ENCODE data around the gene EPC1. TPM values are rescaled to one million over a fixed set of nuclear protein-coding genes. Genes with fewer than 3 reads are reported as not detected.

Gene EPC1
- total RNA-seq, 1 donor from 2014 or later = 51.0 TPM

DNA sequence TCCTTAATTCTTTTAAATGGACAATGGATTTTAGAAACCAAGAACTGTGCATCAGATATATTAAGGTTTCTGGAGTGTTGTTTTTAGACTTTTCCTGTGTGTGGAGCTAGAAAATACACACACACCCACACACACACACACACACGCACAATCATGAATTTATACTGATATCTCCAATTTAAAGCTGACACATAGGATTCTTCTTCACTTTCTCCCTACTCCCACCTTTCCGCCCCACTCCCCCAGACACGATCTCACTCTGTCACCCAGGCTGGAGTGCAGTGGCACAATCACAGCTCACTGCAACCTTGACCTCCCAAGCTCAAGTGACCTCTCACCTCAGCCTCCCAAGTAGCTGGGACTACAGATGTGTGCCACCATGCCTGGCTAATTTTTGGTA, 100.3 kb downstream of the EPC1 start:
- DNase-seq = no peak
- Mint-ChIP-seq H3K9me3 (ENCODE audit: unreplicated experiment) (no peaks in the 10 kb centered on the region), H3K27ac (ENCODE audit: unreplicated experiment) (no peak overlapping the region), H3K36me3 (ENCODE audit: unreplicated experiment) (no peaks in the 10 kb centered on the region), H3K27me3 (ENCODE audit: unreplicated experiment) (peaks cover 2% of the 10 kb centered on the region), H3K4me1 (ENCODE audit: low read depth, unreplicated experiment) (peaks cover 3% of the 10 kb centered on the region), H3K4me3 (ENCODE audit: unreplicated experiment) (no peak overlapping the region)
- TF ChIP-seq, protein P1, sequence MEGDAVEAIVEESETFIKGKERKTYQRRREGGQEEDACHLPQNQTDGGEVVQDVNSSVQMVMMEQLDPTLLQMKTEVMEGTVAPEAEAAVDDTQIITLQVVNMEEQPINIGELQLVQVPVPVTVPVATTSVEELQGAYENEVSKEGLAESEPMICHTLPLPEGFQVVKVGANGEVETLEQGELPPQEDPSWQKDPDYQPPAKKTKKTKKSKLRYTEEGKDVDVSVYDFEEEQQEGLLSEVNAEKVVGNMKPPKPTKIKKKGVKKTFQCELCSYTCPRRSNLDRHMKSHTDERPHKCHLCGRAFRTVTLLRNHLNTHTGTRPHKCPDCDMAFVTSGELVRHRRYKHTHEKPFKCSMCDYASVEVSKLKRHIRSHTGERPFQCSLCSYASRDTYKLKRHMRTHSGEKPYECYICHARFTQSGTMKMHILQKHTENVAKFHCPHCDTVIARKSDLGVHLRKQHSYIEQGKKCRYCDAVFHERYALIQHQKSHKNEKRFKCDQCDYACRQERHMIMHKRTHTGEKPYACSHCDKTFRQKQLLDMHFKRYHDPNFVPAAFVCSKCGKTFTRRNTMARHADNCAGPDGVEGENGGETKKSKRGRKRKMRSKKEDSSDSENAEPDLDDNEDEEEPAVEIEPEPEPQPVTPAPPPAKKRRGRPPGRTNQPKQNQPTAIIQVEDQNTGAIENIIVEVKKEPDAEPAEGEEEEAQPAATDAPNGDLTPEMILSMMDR (IDR thresholded peaks at IDR 0.05; ENCODE audit: partially characterized antibody, unreplicated experiment) = no peak

DNA sequence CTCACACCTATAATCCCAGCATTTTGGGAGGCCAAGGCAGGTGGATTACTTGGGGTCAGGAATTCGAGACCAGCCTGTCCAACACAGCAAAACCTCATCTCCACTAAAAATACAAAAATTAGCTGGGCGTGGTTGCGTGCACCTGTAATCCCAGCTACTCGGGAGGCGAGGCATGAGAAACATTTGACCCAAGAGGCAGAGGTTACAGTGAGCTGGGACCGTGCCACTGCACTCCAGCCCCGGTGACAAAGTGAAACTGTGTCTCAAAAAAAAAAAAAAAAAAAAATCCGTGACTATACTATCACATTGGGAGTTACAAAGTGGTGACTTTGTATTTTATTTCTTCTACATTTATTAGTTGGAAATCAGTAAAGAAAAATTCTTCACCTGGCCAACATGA, 101.2 kb downstream of the EPC1 start:
- no peak overlapping the region for H3K27ac Mint-ChIP-seq (ENCODE audit: unreplicated experiment)
- no peak for DNase-seq
- H3K4me1 Mint-ChIP-seq (ENCODE audit: low read depth, unreplicated experiment) = peaks cover 3% of the 10 kb centered on the region
- no peaks in the 10 kb centered on the region for H3K36me3 Mint-ChIP-seq (ENCODE audit: unreplicated experiment)
- no peak overlapping the region for H3K4me3 Mint-ChIP-seq (ENCODE audit: unreplicated experiment)
- TF ChIP-seq, protein P1 (IDR thresholded peaks at IDR 0.05; ENCODE audit: partially characterized antibody, unreplicated experiment) = no peak
- peaks cover 2% of the 10 kb centered on the region for H3K27me3 Mint-ChIP-seq (ENCODE audit: unreplicated experiment)
- H3K9me3 Mint-ChIP-seq (ENCODE audit: unreplicated experiment) = no peaks in the 10 kb centered on the region

DNA sequence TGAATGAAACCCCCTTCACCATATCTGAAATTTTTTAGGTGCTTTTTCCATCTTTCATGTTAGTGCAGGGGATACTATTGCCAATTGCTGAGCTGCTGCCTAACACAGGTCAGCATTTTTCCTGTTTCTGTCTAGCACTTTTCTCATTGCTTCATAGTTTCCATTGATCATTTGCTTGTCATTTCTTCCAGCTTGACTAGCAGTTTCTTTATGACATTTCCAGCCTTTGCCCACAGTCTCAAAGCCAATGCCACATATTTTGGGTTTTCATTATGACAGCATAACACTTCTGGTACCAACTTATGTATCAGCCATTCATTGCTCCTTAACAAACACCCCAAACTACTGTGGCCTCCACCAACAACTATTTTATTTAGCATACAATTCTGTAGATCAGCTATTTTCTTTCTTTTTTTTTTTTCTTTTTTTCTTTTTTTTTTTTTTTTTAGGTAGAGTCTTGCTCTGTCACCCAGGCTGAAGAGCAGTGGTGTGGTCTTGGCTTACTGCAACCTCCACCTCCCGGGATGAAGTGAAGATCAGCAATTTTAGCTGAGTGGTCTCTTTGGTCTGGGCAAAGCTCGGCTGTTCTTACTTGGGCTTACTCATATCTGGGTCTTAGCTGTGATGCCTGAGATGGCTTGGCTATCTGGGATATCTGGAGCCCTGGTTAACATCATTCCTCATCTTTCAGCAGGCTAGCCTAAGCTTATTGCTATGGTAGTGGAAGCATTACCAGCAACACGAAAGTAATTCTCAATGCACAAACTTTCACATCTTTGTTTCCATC, 102.3 kb downstream of the EPC1 start:
- Mint-ChIP-seq H3K36me3 (ENCODE audit: unreplicated experiment) (no peaks in the 10 kb centered on the region), H3K27ac (ENCODE audit: unreplicated experiment) (no peak overlapping the region), H3K27me3 (ENCODE audit: unreplicated experiment) (no peaks in the 10 kb centered on the region), H3K9me3 (ENCODE audit: unreplicated experiment) (no peaks in the 10 kb centered on the region), H3K4me1 (ENCODE audit: low read depth, unreplicated experiment) (peaks cover 3% of the 10 kb centered on the region), H3K4me3 (ENCODE audit: unreplicated experiment) (no peak overlapping the region)
- DNase-seq = no peak
- TF ChIP-seq, protein P1 (IDR thresholded peaks at IDR 0.05; ENCODE audit: partially characterized antibody, unreplicated experiment) = no peak

DNA sequence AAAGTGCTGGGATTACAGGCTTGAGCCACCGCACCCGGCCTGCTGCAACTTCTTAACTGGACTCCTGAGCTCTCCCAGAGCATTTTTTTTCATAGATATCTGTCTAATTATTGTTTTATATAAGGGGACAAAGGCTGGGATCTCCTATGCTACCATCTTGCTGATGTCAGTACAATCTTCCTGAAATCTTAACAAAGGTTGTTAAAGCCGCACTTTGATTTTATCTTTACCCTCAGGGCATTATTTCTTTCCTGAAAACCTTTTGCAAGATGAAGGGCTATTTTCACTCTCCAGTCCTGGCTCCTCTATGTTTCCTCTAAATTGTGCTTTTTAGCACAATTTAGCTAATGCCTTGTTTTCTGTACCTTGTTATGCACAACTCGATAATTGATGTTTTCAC, 102.9 kb downstream of the EPC1 start:
- no peaks in the 10 kb centered on the region for H3K27me3 Mint-ChIP-seq (ENCODE audit: unreplicated experiment)
- TF ChIP-seq, protein P1 (IDR thresholded peaks at IDR 0.05; ENCODE audit: partially characterized antibody, unreplicated experiment) = no peak
- no peaks in the 10 kb centered on the region for H3K36me3 Mint-ChIP-seq (ENCODE audit: unreplicated experiment)
- no peak overlapping the region for H3K27ac Mint-ChIP-seq (ENCODE audit: unreplicated experiment)
- peaks cover 3% of the 10 kb centered on the region for H3K4me1 Mint-ChIP-seq (ENCODE audit: low read depth, unreplicated experiment)
- H3K4me3 Mint-ChIP-seq (ENCODE audit: unreplicated experiment) = no peak overlapping the region
- no peak for DNase-seq
- H3K9me3 Mint-ChIP-seq (ENCODE audit: unreplicated experiment) = no peaks in the 10 kb centered on the region

DNA sequence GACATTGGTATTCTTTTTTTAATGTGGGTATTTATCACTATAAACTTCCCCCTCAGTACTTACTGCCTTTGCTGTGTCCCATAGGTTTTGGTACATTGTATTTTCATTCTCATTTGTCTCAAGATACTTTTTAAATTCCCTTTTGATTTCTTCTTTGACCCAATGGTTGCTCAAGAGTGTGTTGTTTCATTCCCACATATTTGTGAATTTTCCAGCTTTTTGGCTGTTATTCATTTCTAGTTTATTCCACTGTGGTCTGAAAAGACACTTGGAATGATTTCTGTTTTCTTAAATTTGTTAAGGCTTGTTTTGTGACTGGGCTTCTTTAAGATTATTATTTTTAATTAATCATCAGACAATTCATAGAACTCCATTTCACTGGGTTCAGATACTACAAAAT, 105.0 kb downstream of the EPC1 start:
- DNase-seq = no peak
- Mint-ChIP-seq H3K4me3 (ENCODE audit: unreplicated experiment) (no peak overlapping the region), H3K27me3 (ENCODE audit: unreplicated experiment) (no peaks in the 10 kb centered on the region), H3K36me3 (ENCODE audit: unreplicated experiment) (no peaks in the 10 kb centered on the region), H3K9me3 (ENCODE audit: unreplicated experiment) (no peaks in the 10 kb centered on the region), H3K4me1 (ENCODE audit: low read depth, unreplicated experiment) (peaks cover 3% of the 10 kb centered on the region), H3K27ac (ENCODE audit: unreplicated experiment) (no peak overlapping the region)
- TF ChIP-seq, protein P1 (IDR thresholded peaks at IDR 0.05; ENCODE audit: partially characterized antibody, unreplicated experiment) = no peak
